GM18909 (cell line): ENCODE data around the gene HIP1.
"Not testable (repeated sequence)": the region's sequence is repeated elsewhere in the genome, so short reads cannot be mapped to it uniquely, and the experiment has no call there.

Source experiments
- ATAC-seq: cut with Tn5 transposase; IDR thresholded peaks from one replicate; pipeline ENCODE4 v1.9.1; 2021; ENCODE audit warnings: mild to moderate bottlenecking; ENCODE audit not compliant: unreplicated experiment, poor library complexity

HIP1 gene

GRCh38 chr7:75738604-75738974 is at the start of gene HIP1:
HIP1 (minus strand) TSS chr7:75738941; CDS start chr7:75738920, 21 bp downstream.
- ATAC-seq = no peak

GRCh38 chr7:75788154-75788847 is 49.6 kb upstream of the HIP1 start:
- ATAC-seq = not testable (repeated sequence)

GRCh38 chr7:75783058-75783457 is 44.3 kb upstream of the HIP1 start:
- not testable (repeated sequence) for ATAC-seq

GRCh38 chr7:75780647-75781273 is 42.0 kb upstream of the HIP1 start:
- ATAC-seq = not testable (repeated sequence)

- ATAC-seq = not testable (repeated sequence)
These were observed 40.8 kb upstream of the HIP1 start for GRCh38 chr7:75779516-75779915.

GRCh38 chr7:75779035-75779434 is 40.3 kb upstream of the HIP1 start:
- not testable (repeated sequence) for ATAC-seq

GRCh38 chr7:75776295-75776971 is 37.7 kb upstream of the HIP1 start:
- no peak for ATAC-seq

GRCh38 chr7:75773958-75774357 is 35.2 kb upstream of the HIP1 start:
- ATAC-seq = not testable (repeated sequence)

- no peak for ATAC-seq
These were observed 33.6 kb upstream of the HIP1 start, which contains the start of gene CCL26 for GRCh38 chr7:75772081-75773077. CCL26 (minus strand) TSS chr7:75772211; CDS start chr7:75772176, 35 bp downstream.

- ATAC-seq = no peak
These were observed 32.5 kb upstream of the HIP1 start for GRCh38 chr7:75771224-75771623.

- ATAC-seq = no peak
These were observed 23.7 kb upstream of the HIP1 start for GRCh38 chr7:75762350-75762917.

GRCh38 chr7:75761801-75762200 is 23.1 kb upstream of the HIP1 start:
- not testable (repeated sequence) for ATAC-seq

- ATAC-seq = no peak
These were observed 19.8 kb upstream of the HIP1 start for GRCh38 chr7:75758491-75758890.

- no peak for ATAC-seq
These were observed 19.1 kb upstream of the HIP1 start for GRCh38 chr7:75757860-75758259.

GRCh38 chr7:75756991-75757676 is 18.4 kb upstream of the HIP1 start:
- ATAC-seq = no peak

- ATAC-seq = no peak
These were observed 17.7 kb upstream of the HIP1 start for GRCh38 chr7:75756206-75756990.

- no peak for ATAC-seq
These were observed 4.7 kb upstream of the HIP1 start for GRCh38 chr7:75743455-75743859.

GRCh38 chr7:75740846-75741497 is 2.2 kb upstream of the HIP1 start:
- no peak for ATAC-seq
